A549 (cell line): ENCODE measurements around the gene PRKCQ.

ENCODE experiments used
- KDM1A ChIP-seq: fragments of 200-600 bp; sonication (generic); IDR thresholded peaks from 2 replicates; pipeline ENCODE4 v1.6.1; 2016; ENCODE audit warnings: low read depth, mild to moderate bottlenecking
- TF ChIP-seq, protein P1 (sequence below): fragments of >200 bp; sonication (Bioruptor Twin); formaldehyde crosslinking; IDR thresholded peaks from 3 replicates; pipeline ENCODE4 v1.5.1; 2016
- TF ChIP-seq, protein P2 (sequence below): IDR thresholded peaks from 2 replicates; pipeline ENCODE4 v1.6.1; 2012
- TF ChIP-seq, protein P3 (sequence below): fragments of 150-350 bp; IDR thresholded peaks from 2 replicates; pipeline ENCODE4 v1.6.1; 2014; ENCODE audit warnings: low read depth, mild to moderate bottlenecking, low read length
- TF ChIP-seq, protein P4 (sequence below): fragments of 200-600 bp; sonication (generic); IDR thresholded peaks from 2 replicates; pipeline ENCODE4 v1.6.1; 2016; ENCODE audit warnings: antibody characterized with exemption, mild to moderate bottlenecking, moderate library complexity

DNA sequence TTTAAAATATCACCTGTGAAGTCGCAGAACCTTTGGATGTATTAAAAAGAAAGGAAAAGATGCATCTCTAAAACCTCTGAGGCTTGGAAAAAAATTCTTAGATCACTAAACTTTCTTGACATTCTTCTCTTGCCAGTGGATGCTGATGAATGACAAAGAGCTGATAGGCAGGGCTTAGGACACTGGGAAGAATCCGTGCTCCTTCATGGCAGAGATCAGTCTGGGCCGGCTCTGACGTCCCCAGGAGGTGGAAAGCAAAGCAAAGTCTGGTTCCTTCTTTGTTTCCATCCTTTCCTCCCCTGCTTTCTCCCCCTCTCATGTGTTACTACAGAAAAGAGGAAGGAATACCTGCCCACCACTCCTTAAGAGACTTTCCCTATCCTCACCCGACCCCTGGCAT, 161.9 kb downstream of the PRKCQ start:
- TF ChIP-seq, protein P1, sequence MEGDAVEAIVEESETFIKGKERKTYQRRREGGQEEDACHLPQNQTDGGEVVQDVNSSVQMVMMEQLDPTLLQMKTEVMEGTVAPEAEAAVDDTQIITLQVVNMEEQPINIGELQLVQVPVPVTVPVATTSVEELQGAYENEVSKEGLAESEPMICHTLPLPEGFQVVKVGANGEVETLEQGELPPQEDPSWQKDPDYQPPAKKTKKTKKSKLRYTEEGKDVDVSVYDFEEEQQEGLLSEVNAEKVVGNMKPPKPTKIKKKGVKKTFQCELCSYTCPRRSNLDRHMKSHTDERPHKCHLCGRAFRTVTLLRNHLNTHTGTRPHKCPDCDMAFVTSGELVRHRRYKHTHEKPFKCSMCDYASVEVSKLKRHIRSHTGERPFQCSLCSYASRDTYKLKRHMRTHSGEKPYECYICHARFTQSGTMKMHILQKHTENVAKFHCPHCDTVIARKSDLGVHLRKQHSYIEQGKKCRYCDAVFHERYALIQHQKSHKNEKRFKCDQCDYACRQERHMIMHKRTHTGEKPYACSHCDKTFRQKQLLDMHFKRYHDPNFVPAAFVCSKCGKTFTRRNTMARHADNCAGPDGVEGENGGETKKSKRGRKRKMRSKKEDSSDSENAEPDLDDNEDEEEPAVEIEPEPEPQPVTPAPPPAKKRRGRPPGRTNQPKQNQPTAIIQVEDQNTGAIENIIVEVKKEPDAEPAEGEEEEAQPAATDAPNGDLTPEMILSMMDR = no peak
- TF ChIP-seq, protein P2, sequence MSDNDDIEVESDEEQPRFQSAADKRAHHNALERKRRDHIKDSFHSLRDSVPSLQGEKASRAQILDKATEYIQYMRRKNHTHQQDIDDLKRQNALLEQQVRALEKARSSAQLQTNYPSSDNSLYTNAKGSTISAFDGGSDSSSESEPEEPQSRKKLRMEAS = no peak
- TF ChIP-seq, protein P3, sequence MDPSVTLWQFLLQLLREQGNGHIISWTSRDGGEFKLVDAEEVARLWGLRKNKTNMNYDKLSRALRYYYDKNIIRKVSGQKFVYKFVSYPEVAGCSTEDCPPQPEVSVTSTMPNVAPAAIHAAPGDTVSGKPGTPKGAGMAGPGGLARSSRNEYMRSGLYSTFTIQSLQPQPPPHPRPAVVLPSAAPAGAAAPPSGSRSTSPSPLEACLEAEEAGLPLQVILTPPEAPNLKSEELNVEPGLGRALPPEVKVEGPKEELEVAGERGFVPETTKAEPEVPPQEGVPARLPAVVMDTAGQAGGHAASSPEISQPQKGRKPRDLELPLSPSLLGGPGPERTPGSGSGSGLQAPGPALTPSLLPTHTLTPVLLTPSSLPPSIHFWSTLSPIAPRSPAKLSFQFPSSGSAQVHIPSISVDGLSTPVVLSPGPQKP = no peak
- no peak for TF ChIP-seq KDM1A
- TF ChIP-seq, protein P4, sequence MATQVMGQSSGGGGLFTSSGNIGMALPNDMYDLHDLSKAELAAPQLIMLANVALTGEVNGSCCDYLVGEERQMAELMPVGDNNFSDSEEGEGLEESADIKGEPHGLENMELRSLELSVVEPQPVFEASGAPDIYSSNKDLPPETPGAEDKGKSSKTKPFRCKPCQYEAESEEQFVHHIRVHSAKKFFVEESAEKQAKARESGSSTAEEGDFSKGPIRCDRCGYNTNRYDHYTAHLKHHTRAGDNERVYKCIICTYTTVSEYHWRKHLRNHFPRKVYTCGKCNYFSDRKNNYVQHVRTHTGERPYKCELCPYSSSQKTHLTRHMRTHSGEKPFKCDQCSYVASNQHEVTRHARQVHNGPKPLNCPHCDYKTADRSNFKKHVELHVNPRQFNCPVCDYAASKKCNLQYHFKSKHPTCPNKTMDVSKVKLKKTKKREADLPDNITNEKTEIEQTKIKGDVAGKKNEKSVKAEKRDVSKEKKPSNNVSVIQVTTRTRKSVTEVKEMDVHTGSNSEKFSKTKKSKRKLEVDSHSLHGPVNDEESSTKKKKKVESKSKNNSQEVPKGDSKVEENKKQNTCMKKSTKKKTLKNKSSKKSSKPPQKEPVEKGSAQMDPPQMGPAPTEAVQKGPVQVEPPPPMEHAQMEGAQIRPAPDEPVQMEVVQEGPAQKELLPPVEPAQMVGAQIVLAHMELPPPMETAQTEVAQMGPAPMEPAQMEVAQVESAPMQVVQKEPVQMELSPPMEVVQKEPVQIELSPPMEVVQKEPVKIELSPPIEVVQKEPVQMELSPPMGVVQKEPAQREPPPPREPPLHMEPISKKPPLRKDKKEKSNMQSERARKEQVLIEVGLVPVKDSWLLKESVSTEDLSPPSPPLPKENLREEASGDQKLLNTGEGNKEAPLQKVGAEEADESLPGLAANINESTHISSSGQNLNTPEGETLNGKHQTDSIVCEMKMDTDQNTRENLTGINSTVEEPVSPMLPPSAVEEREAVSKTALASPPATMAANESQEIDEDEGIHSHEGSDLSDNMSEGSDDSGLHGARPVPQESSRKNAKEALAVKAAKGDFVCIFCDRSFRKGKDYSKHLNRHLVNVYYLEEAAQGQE = no peak
